WTC11 (cell line): ENCODE measurements around the gene SMNDC1. TPM values are rescaled to one million over a fixed set of nuclear protein-coding genes. Genes with fewer than 3 reads are reported as not detected.

Source experiments
- ATAC-seq: fragments of 200-7000 bp; cut with Tn5 transposase; 2 replicates; pipeline ENCODE4 v1.10.0; 2021; ENCODE audit warnings: mild to moderate bottlenecking, moderate library complexity
- CTCF ChIA-PET: fragments of 300-600 bp; sonication (Branson Sonifier 250); formaldehyde crosslinking; loops from one replicate; lab custom pipeline; 2021; ENCODE audit warnings: antibody characterized with exemption; lab: Charles Lee
- POLR2A ChIA-PET: fragments of 350-600 bp; sonication (Branson Sonifier 250); formaldehyde crosslinking; loops from one replicate; lab custom pipeline; 2021; ENCODE audit warnings: antibody characterized with exemption; lab: Charles Lee
- DNase-seq: peaks from one replicate; pipeline ENCODE4 v3.0.0; 2021; ENCODE audit warnings: low spot score
- H3K27ac Mint-ChIP-seq: 2 replicates; pipeline ENCODE4 v1.8.0; 2021; ENCODE audit warnings: mixed read lengths
- H3K27me3 Mint-ChIP-seq: 2 replicates; pipeline ENCODE4 v1.8.0; 2021; ENCODE audit warnings: low read depth, mild to moderate bottlenecking, moderate library complexity, mixed read lengths
- H3K36me3 Mint-ChIP-seq: 2 replicates; pipeline ENCODE4 v1.8.0; 2021; ENCODE audit warnings: mixed read lengths
- H3K4me1 Mint-ChIP-seq: 2 replicates; pipeline ENCODE4 v1.8.0; 2022; ENCODE audit warnings: mixed read lengths
- H3K4me3 Mint-ChIP-seq: 2 replicates; pipeline ENCODE4 v1.8.0; 2021; ENCODE audit warnings: mild to moderate bottlenecking, moderate library complexity, mixed read lengths
- H3K9me3 Mint-ChIP-seq: 2 replicates; pipeline ENCODE4 v1.8.0; 2021; ENCODE audit warnings: mixed read lengths
- ATF1 ChIP-seq: sonication (generic); formaldehyde crosslinking; IDR thresholded peaks from 2 replicates; pipeline ENCODE4 v1.8.1; 2023; ENCODE audit warnings: mild to moderate bottlenecking, moderate library complexity, missing genetic modification reagents
- CBFB ChIP-seq: sonication (generic); formaldehyde crosslinking; IDR thresholded peaks from 2 replicates; pipeline ENCODE4 v1.8.1; 2022; ENCODE audit warnings: mild to moderate bottlenecking, low read depth, missing genetic modification reagents
- CREB1 ChIP-seq: sonication (generic); formaldehyde crosslinking; IDR thresholded peaks from 2 replicates; pipeline ENCODE4 v1.8.0; 2023; ENCODE audit warnings: mild to moderate bottlenecking, missing genetic modification reagents
- NFATC4 ChIP-seq: fragments of 250-450 bp; sonication (Bioruptor Pico); IDR thresholded peaks from 2 replicates; pipeline ENCODE4 v1.9.0; 2021; ENCODE audit warnings: mild to moderate bottlenecking
- NFYB ChIP-seq: sonication (generic); formaldehyde crosslinking; conservative IDR thresholded peaks from 2 replicates; pipeline ENCODE4 v1.8.0; 2022; ENCODE audit warnings: low read depth, missing genetic modification reagents
- OVOL2 ChIP-seq: fragments of 250-450 bp; sonication (Bioruptor Pico); IDR thresholded peaks from 2 replicates; pipeline ENCODE4 v1.9.0; 2021; ENCODE audit warnings: mild to moderate bottlenecking, borderline replicate concordance
- ZBTB21 ChIP-seq: sonication (generic); formaldehyde crosslinking; IDR thresholded peaks from 2 replicates; pipeline ENCODE4 v1.8.1; 2023; ENCODE audit warnings: mild to moderate bottlenecking, missing genetic modification reagents, borderline replicate concordance
- ZNF232 ChIP-seq: sonication (generic); formaldehyde crosslinking; IDR thresholded peaks from 2 replicates; pipeline ENCODE4 v1.8.0; 2022; ENCODE audit warnings: mild to moderate bottlenecking, missing genetic modification reagents
- ZNF396 ChIP-seq: fragments of 250-450 bp; sonication (Bioruptor Pico); IDR thresholded peaks from 2 replicates; pipeline ENCODE4 v1.8.0; 2021; ENCODE audit warnings: mild to moderate bottlenecking, moderate library complexity, borderline replicate concordance
- total RNA-seq: library from RNA; stranded (reverse); gene quantifications from 3 replicates; pipeline ENCODE4 v1.2.3, GENCODE V29; 2021
- TF ChIP-seq, protein P1 (sequence below): fragments of 250-450 bp; sonication (Bioruptor Pico); IDR thresholded peaks from 2 replicates; pipeline ENCODE4 v1.9.0; 2021; ENCODE audit warnings: mild to moderate bottlenecking
- TF ChIP-seq, protein P2 (sequence below): sonication (generic); formaldehyde crosslinking; IDR thresholded peaks from 2 replicates; pipeline ENCODE4 v1.8.1; 2022; ENCODE audit warnings: mild to moderate bottlenecking, missing genetic modification reagents, moderate library complexity, borderline replicate concordance
- TF ChIP-seq, protein P3 (sequence below): sonication (generic); formaldehyde crosslinking; IDR thresholded peaks from 2 replicates; pipeline ENCODE4 v1.8.1; 2023; ENCODE audit warnings: mild to moderate bottlenecking, missing genetic modification reagents
- TF ChIP-seq, protein P4 (sequence below): fragments of 250-450 bp; sonication (Bioruptor Pico); conservative IDR thresholded peaks from 2 replicates; pipeline ENCODE4 v1.9.0; 2021; ENCODE audit warnings: mild to moderate bottlenecking
- TF ChIP-seq, protein P5 (sequence below): fragments of 200-600 bp; IDR thresholded peaks from 2 replicates; pipeline ENCODE4 v1.8.0; 2022; ENCODE audit warnings: antibody characterized with exemption

The SMNDC1 gene
- total RNA-seq, 1 experiment from 2014 or later, result 55.9 TPM

DNA sequence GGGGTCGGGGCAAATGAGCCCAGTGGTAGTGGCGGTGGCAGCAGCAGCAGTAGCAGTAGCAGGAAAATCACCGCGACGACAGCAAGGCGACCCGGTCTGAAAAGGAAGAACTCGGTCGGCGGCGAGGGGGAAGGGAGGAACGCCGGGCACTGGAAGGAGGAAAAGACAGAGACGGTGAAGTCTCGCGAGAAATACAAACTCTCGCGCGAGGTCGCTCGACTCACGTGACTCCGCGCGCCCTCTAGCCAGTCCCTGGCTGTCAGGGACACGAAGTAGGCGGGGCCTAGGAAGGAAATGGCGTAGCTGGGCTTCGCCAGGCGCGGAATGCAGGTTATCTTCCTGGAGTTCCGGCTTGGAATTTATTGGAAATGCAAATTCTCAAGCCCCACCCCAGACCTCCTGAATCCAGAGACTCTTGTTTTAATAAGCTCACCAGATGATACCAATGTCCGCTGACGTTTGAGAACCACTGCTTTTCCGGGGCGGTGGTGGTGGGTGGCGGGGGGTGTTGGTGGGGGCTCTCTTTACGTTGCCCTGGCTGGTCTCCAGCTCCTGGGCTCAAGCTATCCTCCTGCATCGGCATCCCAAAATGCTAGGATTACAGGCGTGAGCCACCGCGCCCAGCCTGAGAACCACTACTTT is at the start of gene SMNDC1 (continued):
- TF ChIP-seq NFYB (CRISPR knock-in tag) (peak; percentile 44; the same call in 1 of the 2 replicates), ZNF396 (CRISPR knock-in tag) (no peak), ZNF232 (no peak), CBFB (CRISPR knock-in tag) (no peak), ATF1 (CRISPR knock-in tag) (no peak), NFATC4 (CRISPR knock-in tag) (no peak), OVOL2 (CRISPR knock-in tag) (no peak), ZBTB21 (no peak), CREB1 (CRISPR knock-in tag) (no peak)
- TF ChIP-seq, protein P1, sequence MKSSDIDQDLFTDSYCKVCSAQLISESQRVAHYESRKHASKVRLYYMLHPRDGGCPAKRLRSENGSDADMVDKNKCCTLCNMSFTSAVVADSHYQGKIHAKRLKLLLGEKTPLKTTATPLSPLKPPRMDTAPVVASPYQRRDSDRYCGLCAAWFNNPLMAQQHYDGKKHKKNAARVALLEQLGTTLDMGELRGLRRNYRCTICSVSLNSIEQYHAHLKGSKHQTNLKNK (CRISPR knock-in tag), result no peak
- TF ChIP-seq, protein P2, sequence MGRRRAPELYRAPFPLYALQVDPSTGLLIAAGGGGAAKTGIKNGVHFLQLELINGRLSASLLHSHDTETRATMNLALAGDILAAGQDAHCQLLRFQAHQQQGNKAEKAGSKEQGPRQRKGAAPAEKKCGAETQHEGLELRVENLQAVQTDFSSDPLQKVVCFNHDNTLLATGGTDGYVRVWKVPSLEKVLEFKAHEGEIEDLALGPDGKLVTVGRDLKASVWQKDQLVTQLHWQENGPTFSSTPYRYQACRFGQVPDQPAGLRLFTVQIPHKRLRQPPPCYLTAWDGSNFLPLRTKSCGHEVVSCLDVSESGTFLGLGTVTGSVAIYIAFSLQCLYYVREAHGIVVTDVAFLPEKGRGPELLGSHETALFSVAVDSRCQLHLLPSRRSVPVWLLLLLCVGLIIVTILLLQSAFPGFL (CRISPR knock-in tag), result no peak
- TF ChIP-seq, protein P3, sequence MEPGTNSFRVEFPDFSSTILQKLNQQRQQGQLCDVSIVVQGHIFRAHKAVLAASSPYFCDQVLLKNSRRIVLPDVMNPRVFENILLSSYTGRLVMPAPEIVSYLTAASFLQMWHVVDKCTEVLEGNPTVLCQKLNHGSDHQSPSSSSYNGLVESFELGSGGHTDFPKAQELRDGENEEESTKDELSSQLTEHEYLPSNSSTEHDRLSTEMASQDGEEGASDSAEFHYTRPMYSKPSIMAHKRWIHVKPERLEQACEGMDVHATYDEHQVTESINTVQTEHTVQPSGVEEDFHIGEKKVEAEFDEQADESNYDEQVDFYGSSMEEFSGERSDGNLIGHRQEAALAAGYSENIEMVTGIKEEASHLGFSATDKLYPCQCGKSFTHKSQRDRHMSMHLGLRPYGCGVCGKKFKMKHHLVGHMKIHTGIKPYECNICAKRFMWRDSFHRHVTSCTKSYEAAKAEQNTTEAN (CRISPR knock-in tag), result no peak

DNA sequence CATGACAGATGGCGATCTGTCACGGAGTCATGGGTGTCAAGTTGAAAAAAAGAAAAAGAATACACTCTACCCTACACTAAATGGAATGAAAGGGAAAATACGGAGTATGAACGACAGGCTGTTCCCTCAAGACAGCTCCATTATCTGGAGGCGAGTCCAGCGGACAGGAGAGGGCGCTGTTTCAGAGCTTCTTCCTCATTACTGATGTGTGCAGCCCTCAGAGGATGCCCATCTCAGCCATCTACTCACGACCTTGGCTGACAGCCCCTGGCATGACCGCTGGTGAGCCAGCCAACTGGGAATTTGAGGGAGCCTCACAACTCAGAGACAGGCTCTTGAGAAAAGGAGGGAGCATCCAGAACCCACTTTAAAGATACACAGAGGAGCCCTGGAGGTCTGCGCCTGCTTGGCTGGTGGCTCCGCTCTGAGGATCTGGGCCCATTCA is 49.6 kb upstream of the SMNDC1 start:
- TF ChIP-seq, protein P4, sequence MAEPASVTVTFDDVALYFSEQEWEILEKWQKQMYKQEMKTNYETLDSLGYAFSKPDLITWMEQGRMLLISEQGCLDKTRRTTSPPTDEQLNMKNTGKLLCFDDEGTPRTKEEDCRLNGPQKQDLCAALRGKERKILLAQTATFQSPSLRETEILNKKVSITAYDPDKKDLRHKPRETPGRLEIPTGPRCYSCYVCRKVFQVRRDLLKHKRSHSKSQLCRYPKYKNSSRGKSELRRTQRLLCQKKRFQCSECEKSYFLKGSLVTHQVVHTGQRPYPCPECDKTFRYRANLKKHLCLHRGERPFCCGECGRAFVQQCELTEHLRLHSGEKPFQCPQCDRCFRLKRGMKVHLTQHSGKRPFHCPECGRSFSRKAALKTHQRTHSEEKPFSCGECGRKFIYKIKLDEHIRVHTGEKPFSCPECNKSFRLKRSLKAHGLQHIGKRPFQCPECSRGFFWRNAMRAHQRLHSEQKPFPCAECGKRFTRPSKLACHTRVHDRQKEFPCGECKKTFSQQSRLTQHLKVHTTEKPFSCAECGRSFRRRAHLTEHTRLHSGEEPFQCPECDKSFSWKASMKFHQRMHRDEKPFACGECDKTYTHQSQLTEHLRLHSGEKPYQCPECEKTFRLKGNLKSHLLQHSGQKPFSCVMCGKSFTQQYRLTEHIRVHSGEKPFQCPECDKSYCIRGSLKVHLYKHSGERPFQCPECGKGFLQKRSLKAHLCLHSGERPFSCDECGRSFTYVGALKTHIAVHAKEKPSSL (CRISPR knock-in tag), result no peak
- TF ChIP-seq, protein P5, sequence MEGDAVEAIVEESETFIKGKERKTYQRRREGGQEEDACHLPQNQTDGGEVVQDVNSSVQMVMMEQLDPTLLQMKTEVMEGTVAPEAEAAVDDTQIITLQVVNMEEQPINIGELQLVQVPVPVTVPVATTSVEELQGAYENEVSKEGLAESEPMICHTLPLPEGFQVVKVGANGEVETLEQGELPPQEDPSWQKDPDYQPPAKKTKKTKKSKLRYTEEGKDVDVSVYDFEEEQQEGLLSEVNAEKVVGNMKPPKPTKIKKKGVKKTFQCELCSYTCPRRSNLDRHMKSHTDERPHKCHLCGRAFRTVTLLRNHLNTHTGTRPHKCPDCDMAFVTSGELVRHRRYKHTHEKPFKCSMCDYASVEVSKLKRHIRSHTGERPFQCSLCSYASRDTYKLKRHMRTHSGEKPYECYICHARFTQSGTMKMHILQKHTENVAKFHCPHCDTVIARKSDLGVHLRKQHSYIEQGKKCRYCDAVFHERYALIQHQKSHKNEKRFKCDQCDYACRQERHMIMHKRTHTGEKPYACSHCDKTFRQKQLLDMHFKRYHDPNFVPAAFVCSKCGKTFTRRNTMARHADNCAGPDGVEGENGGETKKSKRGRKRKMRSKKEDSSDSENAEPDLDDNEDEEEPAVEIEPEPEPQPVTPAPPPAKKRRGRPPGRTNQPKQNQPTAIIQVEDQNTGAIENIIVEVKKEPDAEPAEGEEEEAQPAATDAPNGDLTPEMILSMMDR, result peak; percentile 65
- peaks cover 53% of the 10 kb centered on the region for H3K4me1 Mint-ChIP-seq
- POLR2A ChIA-PET, result no interaction called here
- H3K36me3 Mint-ChIP-seq, result no peaks in the 10 kb centered on the region
- DNase-seq (peak; percentile 88), ATAC-seq (peak; percentile 83)
- peak overlapping the region; percentile 38 for H3K4me3 Mint-ChIP-seq
- H3K9me3 Mint-ChIP-seq, result peaks cover 3% of the 10 kb centered on the region; the same call in 1 of the 2 replicates
- no peak overlapping the region for H3K27ac Mint-ChIP-seq
- CTCF ChIA-PET, result interaction anchor here (0.6 to 3.7 kb wide), 61 partner anchors 9 to 327 kb away, joined by 3 to 51 read pairs (median 4); partner anchors contain the start of genes MXI1 and SMNDC1
- no peaks in the 10 kb centered on the region for H3K27me3 Mint-ChIP-seq
